ENCODE data around the gene PLXDC2. TPM values are rescaled to one million over a fixed set of nuclear protein-coding genes. Genes with fewer than 3 reads are reported as not detected.

Gene PLXDC2
- total RNA-seq, 2 experiments from 2014 or later = not detected

- CTCF ChIA-PET = no interaction called here
These were observed 38.4 kb upstream of the PLXDC2 start for GRCh38 chr10:19777806-19778205.

GRCh38 chr10:19778996-19779395 is 37.2 kb upstream of the PLXDC2 start:
- CTCF ChIA-PET = no interaction called here
- peaks cover 3% of the 10 kb centered on the region for H3K9me3 Mint-ChIP-seq

More at GRCh38 chr10:19777806-19778205, 38.4 kb upstream of the PLXDC2 start:
- TF ChIP-seq CTCF (IDR thresholded peaks at IDR 0.05) = no peak
- no peaks in the 10 kb centered on the region for H3K27me3 Mint-ChIP-seq
- POLR2A ChIA-PET = no interaction called here
- H3K4me1 Mint-ChIP-seq (ENCODE audit: low read depth) = no peaks in the 10 kb centered on the region
- no peak overlapping the region for H3K4me3 Mint-ChIP-seq
- H3K9me3 Mint-ChIP-seq = peaks cover 3% of the 10 kb centered on the region
- H3K27ac Mint-ChIP-seq = no peak overlapping the region
- intact Hi-C loops (cut with micrococcal nuclease) = no loop called here
- no peak for DNase-seq
- ATAC-seq = no peak
- no peaks in the 10 kb centered on the region for H3K36me3 Mint-ChIP-seq (ENCODE audit: low read depth)

GRCh38 chr10:19782430-19783089 is 33.7 kb upstream of the PLXDC2 start:
- Mint-ChIP-seq H3K9me3 (peaks cover 3% of the 10 kb centered on the region), H3K36me3 (ENCODE audit: low read depth) (no peaks in the 10 kb centered on the region), H3K27ac (no peak overlapping the region), H3K4me1 (ENCODE audit: low read depth) (no peaks in the 10 kb centered on the region), H3K4me3 (no peak overlapping the region), H3K27me3 (no peaks in the 10 kb centered on the region)
- CTCF ChIA-PET = no interaction called here
- DNase-seq (no peak), ATAC-seq (no peak)
- no peak for TF ChIP-seq CTCF (IDR thresholded peaks at IDR 0.05)
- POLR2A ChIA-PET = interaction anchor here (0.6 kb wide), 1 partner anchor 840 kb away, joined by 3 read pairs; no protein-coding TSS in a partner anchor
- intact Hi-C loops (cut with micrococcal nuclease) = no loop called here

More at GRCh38 chr10:19778996-19779395, 37.2 kb upstream of the PLXDC2 start:
- POLR2A ChIA-PET = no interaction called here
- no peak overlapping the region for H3K27ac Mint-ChIP-seq
- DNase-seq = no peak
- H3K27me3 Mint-ChIP-seq = no peaks in the 10 kb centered on the region
- ATAC-seq = no peak
- H3K4me3 Mint-ChIP-seq = no peak overlapping the region
- no peaks in the 10 kb centered on the region for H3K36me3 Mint-ChIP-seq (ENCODE audit: low read depth)
- H3K4me1 Mint-ChIP-seq (ENCODE audit: low read depth) = no peaks in the 10 kb centered on the region
- no peak for TF ChIP-seq CTCF (IDR thresholded peaks at IDR 0.05)
- intact Hi-C loops (cut with micrococcal nuclease) = no loop called here

GRCh38 chr10:19783721-19784120 is 32.5 kb upstream of the PLXDC2 start:
- CTCF ChIA-PET = no interaction called here
- Mint-ChIP-seq H3K4me3 (no peak overlapping the region), H3K9me3 (peaks cover 3% of the 10 kb centered on the region), H3K4me1 (ENCODE audit: low read depth) (no peaks in the 10 kb centered on the region), H3K36me3 (ENCODE audit: low read depth) (no peaks in the 10 kb centered on the region), H3K27ac (no peak overlapping the region), H3K27me3 (no peaks in the 10 kb centered on the region)
- DNase-seq (no peak), ATAC-seq (no peak)
- POLR2A ChIA-PET = no interaction called here
- intact Hi-C loops (cut with micrococcal nuclease) = no loop called here
- no peak for TF ChIP-seq CTCF (IDR thresholded peaks at IDR 0.05)

GRCh38 chr10:19785366-19785765 is 30.9 kb upstream of the PLXDC2 start:
- H3K36me3 Mint-ChIP-seq (ENCODE audit: low read depth) = no peaks in the 10 kb centered on the region
- H3K27me3 Mint-ChIP-seq = no peaks in the 10 kb centered on the region
- no peak overlapping the region for H3K27ac Mint-ChIP-seq
- POLR2A ChIA-PET = no interaction called here
- CTCF ChIA-PET = no interaction called here
- DNase-seq = no peak
- H3K4me3 Mint-ChIP-seq = no peak overlapping the region
- intact Hi-C loops (cut with micrococcal nuclease) = no loop called here
- no peaks in the 10 kb centered on the region for H3K4me1 Mint-ChIP-seq (ENCODE audit: low read depth)
- no peak for TF ChIP-seq CTCF (IDR thresholded peaks at IDR 0.05)
- ATAC-seq = no peak
- H3K9me3 Mint-ChIP-seq = peaks cover 3% of the 10 kb centered on the region
